Lung (tissue), 12 donors: ENCODE data around the gene HAVCR2. TPM values are rescaled to one million over a fixed set of nuclear protein-coding genes. Genes with fewer than 3 reads are reported as not detected.

ENCODE experiments used
- ATAC-seq: fragments of 200-7000 bp; cut with Tn5 transposase; one replicate; pipeline ENCODE4 v1.9.1; 2020; ENCODE audit warnings: moderate number of reproducible peaks; ENCODE audit not compliant: insufficient read depth, low FRiP score
- DNase-seq, 3 donors: peaks; one replicate each; pipeline ENCODE4 v3.0.0-alpha.2; 2013 to 2017
- H3K27ac ChIP-seq, 2 donors: one replicate each; pipeline ENCODE4 v1.5.1; 2013; ENCODE audit warnings: mild to moderate bottlenecking in 2 of 2, moderate library complexity in 2 of 2, control low read depth in 1 of 2, inconsistent platforms in 1 of 2, low read depth in 1 of 2, low read length in 1 of 2
- H3K27me3 ChIP-seq, 3 donors: one replicate each; pipeline ENCODE4 v1.5.1; 2013; ENCODE audit warnings: low read length in 2 of 3; ENCODE audit not compliant: control insufficient read depth in 3 of 3, insufficient read depth in 3 of 3
- H3K36me3 ChIP-seq, 4 donors: one replicate each; pipeline ENCODE4 v1.5.1; 2013; ENCODE audit warnings: low read length in 4 of 4, mild to moderate bottlenecking in 1 of 4, moderate library complexity in 1 of 4; ENCODE audit not compliant: control insufficient read depth in 4 of 4, insufficient read depth in 4 of 4
- H3K4me1 ChIP-seq, 5 donors: one replicate each; pipeline ENCODE4 v1.5.1; 2013; ENCODE audit warnings: low read length in 5 of 5, mild to moderate bottlenecking in 2 of 5, moderate library complexity in 1 of 5; ENCODE audit not compliant: control insufficient read depth in 5 of 5, insufficient read depth in 5 of 5
- H3K4me3 ChIP-seq: one replicate; pipeline ENCODE4 v1.5.1; 2013; ENCODE audit warnings: mild to moderate bottlenecking, control low read depth, moderate library complexity
- H3K9ac ChIP-seq, 2 donors: one replicate each; pipeline ENCODE4 v1.5.1; 2013; ENCODE audit warnings: low read length in 2 of 2, control low read depth in 1 of 2; ENCODE audit not compliant: insufficient read depth in 1 of 2
- H3K9me3 ChIP-seq, 4 donors: one replicate each; pipeline ENCODE4 v1.5.1; 2013; ENCODE audit warnings: low read length in 3 of 4, mild to moderate bottlenecking in 1 of 4, moderate library complexity in 1 of 4; ENCODE audit not compliant: control insufficient read depth in 4 of 4, insufficient read depth in 3 of 4
- WGBS, 2 donors: extraction: QIAGEN DNeasy Blood & Tissue Kit; methylation state at CpG; one replicate each; pipeline ENCODE4 v1.1.7; 2013; 5-methylcytosine and 5-hydroxymethylcytosine counted together
- polyA plus RNA-seq, 2 donors: library from polyadenylated mRNA; stranded (reverse); fragments of 200-250 nt; gene quantifications; one replicate each; pipeline ENCODE4 v1.2.1, GENCODE V29; 2013
- total RNA-seq, 2 donors: library from RNA; depleted of rRNA in 1 of 2; stranded (reverse); fragments of >200 nt in 1 of 2; gene quantifications; one replicate each; pipeline ENCODE4 v1.2.1, GENCODE V29; 2014 to 2021
- TF ChIP-seq, protein P1 (sequence below): IDR thresholded peaks from 2 replicates; pipeline ENCODE4 v1.5.1; 2012; ENCODE audit warnings: mild to moderate bottlenecking; ENCODE audit errors: control extremely low read depth, extremely low read depth
- donor health status: control.
- donor health status: control.
- donor health status: Bipolar disorder and iron deficiency.
- donor health status: healthy.
- donor health status: DM: yes; HTN: yes; CAD: no.

HAVCR2 gene
- total and polyA plus RNA-seq, 4 donors = 8.8 to 38.4 (median 22.8) TPM

DNA sequence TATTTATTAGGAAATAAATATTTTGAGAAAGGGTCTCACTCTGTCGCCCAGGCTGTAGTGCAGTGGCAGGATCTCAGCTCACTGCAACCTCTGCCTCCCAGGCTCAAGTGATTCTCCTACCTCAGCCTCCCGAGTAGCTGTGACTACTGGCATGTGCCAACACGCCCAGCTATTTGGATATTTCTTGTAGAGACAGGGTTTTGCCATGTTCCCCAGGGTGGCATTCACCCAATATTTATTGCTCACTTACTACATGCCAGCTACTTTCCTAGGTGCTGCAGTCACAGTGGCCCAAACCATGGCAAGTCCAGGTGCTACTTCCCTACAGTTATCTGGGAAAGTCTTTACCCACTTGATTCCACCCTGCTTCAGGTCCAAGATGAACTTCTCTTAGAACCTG, 42.2 kb upstream of the HAVCR2 start:
- Histone ChIP-seq H3K9me3 (no peaks in the 10 kb centered on the region), H3K9ac (no peak overlapping the region), H3K4me1 (no peaks in the 10 kb centered on the region), H3K27me3 (peaks cover 0 to 2% (median 0%) of the 10 kb centered on the region in 3 donors), H3K27ac (no peak overlapping the region), H3K4me3 (no peak overlapping the region), H3K36me3 (no peaks in the 10 kb centered on the region)
- no peak for DNase-seq
- TF ChIP-seq, protein P1, sequence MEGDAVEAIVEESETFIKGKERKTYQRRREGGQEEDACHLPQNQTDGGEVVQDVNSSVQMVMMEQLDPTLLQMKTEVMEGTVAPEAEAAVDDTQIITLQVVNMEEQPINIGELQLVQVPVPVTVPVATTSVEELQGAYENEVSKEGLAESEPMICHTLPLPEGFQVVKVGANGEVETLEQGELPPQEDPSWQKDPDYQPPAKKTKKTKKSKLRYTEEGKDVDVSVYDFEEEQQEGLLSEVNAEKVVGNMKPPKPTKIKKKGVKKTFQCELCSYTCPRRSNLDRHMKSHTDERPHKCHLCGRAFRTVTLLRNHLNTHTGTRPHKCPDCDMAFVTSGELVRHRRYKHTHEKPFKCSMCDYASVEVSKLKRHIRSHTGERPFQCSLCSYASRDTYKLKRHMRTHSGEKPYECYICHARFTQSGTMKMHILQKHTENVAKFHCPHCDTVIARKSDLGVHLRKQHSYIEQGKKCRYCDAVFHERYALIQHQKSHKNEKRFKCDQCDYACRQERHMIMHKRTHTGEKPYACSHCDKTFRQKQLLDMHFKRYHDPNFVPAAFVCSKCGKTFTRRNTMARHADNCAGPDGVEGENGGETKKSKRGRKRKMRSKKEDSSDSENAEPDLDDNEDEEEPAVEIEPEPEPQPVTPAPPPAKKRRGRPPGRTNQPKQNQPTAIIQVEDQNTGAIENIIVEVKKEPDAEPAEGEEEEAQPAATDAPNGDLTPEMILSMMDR = no peak
- 86 to 98% methylated on average over 3 of the region's 3 CpGs for WGBS, 2 donors
- no peak for ATAC-seq

- no peak overlapping the region for H3K9ac ChIP-seq
- H3K27ac ChIP-seq = no peak overlapping the region
- DNase-seq = peak; percentile 65 to 82 (median 81)
- H3K9me3 ChIP-seq = no peaks in the 10 kb centered on the region
- WGBS, 2 donors = 82 to 83% methylated on average over 14 of the region's 14 CpGs
- no peaks in the 10 kb centered on the region for H3K36me3 ChIP-seq
- TF ChIP-seq, protein P1 = peak; percentile 78
- no peak overlapping the region for H3K4me3 ChIP-seq
- no peak for ATAC-seq
- peaks cover 0 to under 1% (median 0%) of the 10 kb centered on the region in 5 donors for H3K4me1 ChIP-seq
- H3K27me3 ChIP-seq = peaks cover 0 to 2% (median 0%) of the 10 kb centered on the region in 3 donors
Measured at GRCh38 chr5:157148734-157149615, 40.1 kb upstream of the HAVCR2 start.

GRCh38 chr5:157143127-157143971, 34.5 kb upstream of the HAVCR2 start:
- no peak for ATAC-seq
- no peaks in the 10 kb centered on the region for H3K27me3 ChIP-seq
- H3K27ac ChIP-seq = peak overlapping the region; percentile 78 to 92
- H3K9me3 ChIP-seq = no peaks in the 10 kb centered on the region
- WGBS, 2 donors = 8 to 16% methylated on average over 33 of the region's 33 CpGs
- TF ChIP-seq, protein P1 = no peak
- DNase-seq = peak in 2 of 3 donors; percentile 53 to 65
- peaks cover 4 to 8% (median 5%) of the 10 kb centered on the region in 5 donors for H3K4me1 ChIP-seq
- peak overlapping the region; percentile 33 for H3K4me3 ChIP-seq
- H3K9ac ChIP-seq = peak overlapping the region; percentile 56 to 98
- H3K36me3 ChIP-seq = peaks cover 0 to 3% (median 2%) of the 10 kb centered on the region in 4 donors
